GM15510 (cell line): Measurements from ENCODE around the gene MARK2.

Source experiments
- POLR2A ChIP-seq: IDR thresholded peaks from 3 replicates; pipeline ENCODE4 v1.6.1; 2011; ENCODE audit warnings: borderline replicate concordance; ENCODE audit not compliant: insufficient read length; ENCODE audit errors: extremely low read depth

MARK2 gene

DNA sequence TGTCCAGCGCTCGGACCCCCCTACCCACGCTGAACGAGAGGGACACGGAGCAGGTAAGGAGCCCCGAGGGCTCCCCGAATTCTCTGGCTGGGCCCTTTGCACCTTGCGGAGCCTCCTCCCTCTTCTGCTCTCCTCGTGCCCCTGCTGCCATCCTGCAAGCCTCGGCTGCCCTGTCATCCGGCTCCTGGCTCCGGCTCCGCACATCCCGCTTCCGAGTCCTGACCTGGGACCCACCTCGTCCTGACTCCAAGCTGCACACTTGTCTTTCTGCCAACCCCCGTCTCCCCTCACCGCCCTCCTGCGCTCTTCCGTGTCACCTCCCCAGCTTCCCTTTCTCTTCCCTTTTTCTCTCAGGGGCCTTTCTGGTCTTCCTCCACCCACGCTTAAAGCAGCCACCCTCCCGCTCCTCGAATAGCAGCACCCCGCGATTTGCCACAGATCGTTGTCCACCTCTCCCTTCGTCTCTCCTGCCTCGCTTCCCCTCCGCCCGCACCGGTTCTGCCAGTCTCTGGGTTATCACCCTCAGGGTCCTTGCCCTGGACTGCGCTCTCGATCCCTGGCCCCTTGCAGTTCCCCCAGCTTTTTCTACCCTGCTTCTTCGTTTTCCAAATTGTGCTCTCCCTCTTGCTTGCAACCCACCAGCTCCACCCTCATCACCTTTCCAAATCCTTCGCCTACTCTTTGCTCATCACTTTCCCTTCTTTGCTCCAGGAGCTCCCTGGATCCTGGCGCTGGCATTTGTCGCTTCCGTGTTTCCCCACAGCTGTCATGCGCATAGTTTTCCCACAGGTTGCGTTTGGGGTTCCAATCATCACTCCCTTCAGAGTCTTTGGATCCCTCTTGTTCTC, 822 bp downstream of the MARK2 start:
- TF ChIP-seq POLR2A, result peak; percentile 43

DNA sequence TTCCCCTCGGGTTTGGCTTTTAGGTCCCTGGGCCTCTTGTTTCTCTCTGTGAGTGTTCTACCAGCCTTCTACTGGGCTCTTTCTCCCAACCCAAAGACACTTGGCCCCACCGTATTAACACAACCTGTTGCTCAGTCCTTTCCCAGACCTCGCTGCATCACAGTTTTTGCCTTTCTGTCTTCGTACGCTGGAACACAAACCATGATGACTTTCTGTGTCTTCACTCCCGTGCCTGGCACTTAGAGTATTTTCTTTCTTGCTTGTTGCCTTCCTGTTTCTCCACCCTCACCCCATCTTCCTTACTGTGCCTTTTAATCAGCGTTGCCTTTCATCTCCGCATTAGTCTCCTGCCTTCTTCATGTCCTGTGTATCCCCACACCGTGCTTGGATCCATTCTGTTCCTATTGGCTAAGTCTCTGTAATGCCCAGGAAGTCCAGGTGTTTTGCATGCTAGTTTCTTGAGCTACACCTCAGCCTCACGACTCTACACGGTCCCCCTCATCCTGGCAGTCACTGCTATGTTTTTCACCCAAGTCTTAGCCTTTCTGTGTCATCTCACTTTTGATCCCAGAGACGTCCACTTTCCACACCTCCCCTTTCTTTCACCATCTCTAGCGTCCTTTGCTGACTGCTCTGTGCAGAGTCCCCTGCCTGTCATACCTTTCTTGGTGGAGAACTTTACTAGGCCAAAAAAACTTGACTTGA, 1.6 kb downstream of the MARK2 start:
- no peak for TF ChIP-seq POLR2A

DNA sequence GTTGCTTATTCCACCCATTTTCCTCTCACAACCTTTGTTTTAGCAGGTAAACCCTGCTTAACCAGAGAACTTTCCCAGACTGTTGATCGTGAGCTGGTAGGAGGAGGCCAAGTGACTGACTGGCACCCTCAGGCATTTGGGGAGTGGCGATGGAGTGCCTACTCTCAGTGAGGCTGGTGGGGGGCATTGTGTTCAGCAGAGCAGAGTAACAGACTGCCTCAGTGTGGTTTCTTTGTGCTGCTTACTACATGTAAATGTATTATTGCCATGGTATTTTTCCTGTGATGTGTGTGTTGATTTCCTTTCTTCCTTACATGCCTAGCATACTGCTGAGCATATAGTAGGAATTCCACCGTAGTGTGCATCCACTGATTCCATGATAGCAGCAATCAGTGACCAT, 2.6 kb downstream of the MARK2 start:
- TF ChIP-seq POLR2A, result no peak

DNA sequence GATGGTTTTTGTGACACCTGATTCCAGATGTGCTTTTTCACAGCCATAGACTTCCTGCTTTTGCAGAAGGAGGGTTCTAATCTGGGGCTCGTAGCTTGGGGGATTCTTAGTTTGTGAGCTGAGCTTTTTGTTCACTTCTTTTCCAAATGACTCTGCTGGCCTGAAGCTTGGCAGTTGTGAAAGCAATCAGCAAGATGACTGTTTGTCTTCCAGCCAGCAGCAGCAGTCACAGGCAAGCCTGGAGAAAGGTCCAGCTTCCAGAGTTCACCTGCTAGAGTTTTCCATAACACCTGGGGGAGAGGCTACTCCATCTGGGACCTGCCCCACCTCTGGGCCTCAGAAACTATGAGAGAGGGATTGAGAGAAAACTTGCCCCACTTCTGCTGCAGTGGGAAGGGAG, 4.1 kb downstream of the MARK2 start:
- no peak for TF ChIP-seq POLR2A

DNA sequence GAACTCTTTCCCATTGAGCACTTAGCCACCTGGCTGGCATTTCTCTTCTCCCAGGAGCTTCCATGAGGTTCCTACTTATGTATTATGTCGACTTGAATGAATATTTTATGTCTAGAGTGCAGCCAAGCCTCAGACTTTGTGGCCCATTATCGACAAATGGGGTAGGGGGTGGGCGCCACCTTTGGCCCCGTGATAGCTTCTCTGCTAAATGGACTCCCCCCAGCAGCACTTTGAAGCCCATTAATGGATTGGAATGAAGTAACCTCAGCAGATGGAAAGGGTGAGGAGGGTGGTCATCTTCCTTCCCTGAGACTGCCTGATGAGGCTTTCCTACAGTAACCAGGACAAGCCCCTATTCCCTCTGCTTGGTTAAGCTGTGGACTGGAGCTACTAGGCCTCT, 5.9 kb downstream of the MARK2 start:
- TF ChIP-seq POLR2A, result no peak

DNA sequence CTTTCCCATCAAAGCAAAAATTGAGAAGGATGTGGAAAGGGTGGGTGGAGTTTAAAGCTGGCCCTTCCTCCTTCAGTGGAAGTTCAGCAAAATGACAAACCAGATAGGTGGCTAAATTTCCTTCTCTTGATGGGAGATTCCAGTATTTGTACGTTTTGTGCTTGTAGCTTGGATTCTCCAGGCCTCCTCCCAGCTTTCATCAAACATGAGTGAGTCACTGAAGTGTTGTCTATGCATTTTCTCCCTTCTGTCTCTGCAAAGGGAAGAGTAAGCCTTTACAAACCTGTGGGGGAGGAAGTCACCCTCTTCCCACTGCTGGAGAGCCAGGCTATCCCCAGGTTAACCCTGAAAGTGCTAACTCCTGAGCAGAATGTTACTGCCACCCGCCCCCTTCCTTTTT, 6.4 kb downstream of the MARK2 start:
- TF ChIP-seq POLR2A, result no peak

DNA sequence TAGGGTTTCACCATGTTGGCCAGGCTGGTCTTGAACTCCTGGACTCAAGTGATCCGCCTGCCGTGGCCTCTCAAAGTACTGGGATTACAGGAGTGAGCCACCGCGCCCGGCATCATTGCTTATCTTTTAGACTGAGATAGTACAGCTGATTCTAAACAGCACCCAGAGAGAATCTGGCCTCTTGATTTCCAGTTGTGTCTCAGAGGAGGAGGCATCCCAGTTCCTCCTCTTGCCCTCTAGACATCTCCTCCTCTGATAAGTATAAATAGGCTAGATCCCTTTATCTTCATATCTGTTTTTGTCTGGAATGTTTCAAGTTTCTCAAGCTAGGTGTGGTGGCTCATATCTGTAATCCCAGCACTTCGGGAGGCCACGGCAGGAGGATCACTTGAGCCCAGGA, 7.0 kb downstream of the MARK2 start:
- no peak for TF ChIP-seq POLR2A

DNA sequence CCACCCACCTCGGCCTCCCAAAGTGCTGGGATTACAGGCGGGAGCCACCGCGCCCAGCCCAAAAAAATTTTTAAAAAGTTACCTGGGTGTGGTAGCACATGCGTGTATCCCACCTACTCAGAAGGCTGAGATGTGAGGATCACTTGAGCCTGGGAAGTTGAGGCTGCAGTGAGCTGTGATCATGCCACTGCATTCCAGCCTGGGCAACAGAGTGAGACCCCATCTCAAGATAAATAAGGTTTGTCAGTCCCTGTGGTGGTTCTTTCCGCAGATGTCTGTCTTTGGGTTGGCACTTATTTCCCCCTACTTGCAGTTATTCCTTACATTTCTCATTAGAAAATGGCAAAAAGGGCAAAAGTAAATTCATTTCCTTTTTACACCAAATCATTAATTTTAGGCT, 8.0 kb downstream of the MARK2 start:
- TF ChIP-seq POLR2A, result no peak

DNA sequence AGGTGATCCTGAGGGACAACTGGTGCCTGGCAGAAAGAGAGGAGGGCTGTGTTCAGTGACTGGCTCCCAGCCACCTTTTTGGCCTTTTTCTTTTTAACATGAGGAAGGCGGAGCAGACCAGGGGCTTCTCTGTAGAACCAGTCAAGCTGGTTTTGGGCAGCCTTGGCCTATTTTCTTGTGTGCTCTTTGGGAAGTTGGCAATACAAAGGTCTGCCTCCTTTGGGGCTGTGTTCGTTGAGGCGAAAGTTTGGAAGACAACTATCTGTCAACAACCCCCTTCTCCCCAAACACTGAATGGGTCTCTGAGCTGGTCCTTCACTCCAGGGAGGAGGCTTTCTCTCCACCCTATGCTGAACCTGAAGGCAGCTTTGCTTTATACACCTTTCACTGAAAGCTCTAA, 8.5 kb downstream of the MARK2 start:
- TF ChIP-seq POLR2A, result no peak

DNA sequence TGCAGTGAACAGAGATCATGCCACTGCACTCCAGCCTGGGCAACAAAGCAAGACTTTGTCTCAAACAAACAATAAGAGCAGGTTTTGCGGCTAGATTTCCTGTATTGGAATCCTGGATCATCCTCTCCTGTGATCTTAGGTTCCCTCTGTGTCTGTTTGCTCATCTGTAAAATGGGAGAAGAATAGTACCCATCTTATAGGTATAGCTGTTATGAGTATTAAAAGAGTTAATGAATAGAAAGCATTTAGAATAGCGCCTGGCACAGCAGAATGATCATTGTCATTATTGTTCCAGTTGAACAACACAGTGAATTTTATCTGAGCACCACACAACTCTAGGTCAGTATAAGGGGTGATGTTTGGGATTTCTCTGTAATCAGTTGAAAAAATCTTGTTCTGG, 10.8 kb downstream of the MARK2 start:
- no peak for TF ChIP-seq POLR2A

DNA sequence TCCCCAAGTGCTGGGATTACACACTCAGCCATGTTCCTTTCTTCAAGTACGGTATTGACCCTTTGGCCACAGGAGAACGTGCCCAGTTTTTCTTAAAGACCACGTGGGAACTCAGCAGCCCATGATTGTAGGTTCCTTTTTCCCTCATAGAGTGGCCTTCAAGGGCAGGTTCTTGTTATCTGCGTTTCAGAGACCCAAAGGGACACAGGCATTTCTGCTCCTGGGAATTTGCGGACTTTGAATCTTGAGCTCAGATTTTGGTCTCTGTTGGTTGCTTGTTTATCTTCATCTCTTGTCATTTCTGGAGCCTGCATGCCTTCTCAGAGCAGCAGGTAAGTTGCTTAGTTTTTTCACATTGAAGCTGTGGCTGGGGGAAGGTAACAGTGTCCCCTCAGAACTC, 12.0 kb downstream of the MARK2 start:
- no peak for TF ChIP-seq POLR2A

DNA sequence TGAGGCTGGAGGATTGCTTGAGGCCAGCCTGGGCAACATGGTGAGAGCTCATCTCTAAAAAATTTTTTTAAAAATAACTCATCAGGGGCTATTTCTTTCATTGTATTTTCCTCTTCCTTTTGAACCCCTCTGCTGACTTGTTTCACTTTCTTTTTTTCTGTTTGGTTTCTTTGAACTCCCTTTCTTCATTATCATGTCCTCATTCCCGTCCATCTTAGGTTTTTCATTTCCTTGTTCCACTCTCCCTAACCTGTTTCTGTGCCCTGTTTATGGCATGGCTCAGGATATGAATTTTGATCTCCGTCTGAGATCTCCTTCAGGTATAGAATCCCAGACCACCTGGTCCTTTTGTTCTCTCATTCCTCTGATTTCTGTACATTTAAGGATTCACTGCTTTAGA, 12.5 kb downstream of the MARK2 start:
- TF ChIP-seq POLR2A, result no peak

DNA sequence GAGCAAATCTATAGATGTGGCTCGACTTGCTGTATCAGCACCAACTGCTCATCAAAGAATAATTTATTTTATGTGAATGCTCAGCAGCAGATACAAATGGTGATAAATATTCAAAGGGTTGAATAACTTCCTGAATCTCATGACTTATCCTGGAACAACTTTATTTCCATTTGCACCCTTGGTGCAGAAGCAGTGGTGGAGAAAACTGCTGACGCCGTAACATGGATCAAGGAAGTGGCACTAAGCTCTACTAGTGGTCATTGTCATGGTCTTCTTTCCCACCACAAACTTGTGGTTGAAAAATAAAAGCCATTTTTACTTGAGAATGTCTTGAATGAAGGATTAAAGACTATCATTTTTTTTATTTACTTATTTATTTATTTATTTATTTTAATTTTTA, 14.6 kb downstream of the MARK2 start:
- no peak for TF ChIP-seq POLR2A

DNA sequence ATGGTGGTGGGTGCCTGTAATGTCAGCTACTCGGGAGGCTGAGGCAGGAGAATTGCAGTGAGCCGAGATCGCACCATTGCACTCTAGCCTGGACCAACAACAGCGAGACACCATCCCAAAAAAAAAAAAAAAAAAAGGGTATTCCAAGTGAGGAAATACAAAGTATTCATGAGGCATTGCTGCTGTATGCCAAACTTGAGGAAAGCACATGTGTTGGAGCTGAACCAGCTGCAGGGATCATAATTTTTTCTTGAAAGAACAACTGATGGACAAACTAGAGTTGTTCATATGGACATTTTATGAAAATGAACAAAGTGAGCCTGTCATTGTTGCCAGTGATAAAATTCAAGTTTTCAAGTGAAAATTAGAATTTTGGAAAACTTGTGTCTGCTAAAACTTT, 15.8 kb downstream of the MARK2 start:
- no peak for TF ChIP-seq POLR2A

DNA sequence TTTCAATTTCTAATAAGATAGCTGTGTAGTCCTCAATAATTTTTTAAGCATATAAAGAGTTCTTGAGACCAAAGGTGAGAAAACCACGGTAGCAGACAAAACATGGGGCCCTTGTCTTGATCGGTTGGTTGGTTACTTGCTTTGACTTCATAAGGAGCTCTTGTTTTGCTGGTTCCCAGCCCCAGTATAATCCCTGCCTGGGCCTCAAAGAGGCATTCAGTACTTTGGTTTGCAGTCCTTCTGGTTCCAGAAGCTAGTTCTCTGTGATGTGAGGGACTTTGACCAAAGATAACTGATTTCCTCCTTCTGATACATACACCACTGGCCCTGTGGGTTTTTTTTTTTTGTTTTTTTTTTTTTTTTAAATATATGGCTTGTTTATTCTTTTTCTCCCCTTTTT, 17.1 kb downstream of the MARK2 start:
- TF ChIP-seq POLR2A, result no peak
